Keratinocyte (primary cell): ENCODE data around the gene ZBTB40. TPM values are rescaled to one million over a fixed set of nuclear protein-coding genes. Genes with fewer than 3 reads are reported as not detected.

Experiments used
- DNase-seq: peaks from one replicate; pipeline ENCODE4 v3.0.0-alpha.2; 2011; ENCODE audit warnings: low read depth, missing footprints, low spot score
- FAIRE-seq: peaks from 2 replicates; lab custom pipeline; 2011; peaks lifted over from hg19 to GRCh38; lab: Jason Lieb, UNC
- H2AFZ ChIP-seq: 2 replicates; pipeline ENCODE4 v1.6.0; 2012; ENCODE audit warnings: low read length, control low read depth, inconsistent platforms; ENCODE audit not compliant: control insufficient read depth
- H3K27ac ChIP-seq: 2 replicates; pipeline ENCODE4 v1.5.1; 2011; ENCODE audit warnings: low read length; ENCODE audit not compliant: control insufficient read depth, insufficient read depth
- H3K27me3 ChIP-seq: 3 replicates; pipeline ENCODE4 v1.6.0; 2011; ENCODE audit warnings: low read length; ENCODE audit not compliant: control insufficient read depth, insufficient read depth; ENCODE audit errors: extremely low read depth
- H3K36me3 ChIP-seq, 2 experiments: 2 replicates in 1 of 2; 3 replicates in 1 of 2; pipeline ENCODE4 v1.5.1; 2011; ENCODE audit warnings: low read length in 2 of 2, mild to moderate bottlenecking in 1 of 2; ENCODE audit not compliant: control insufficient read depth in 2 of 2, insufficient read depth in 2 of 2; ENCODE audit errors: extremely low read depth in 1 of 2
- H3K4me1 ChIP-seq: 3 replicates; pipeline ENCODE4 v1.5.1; 2011; ENCODE audit warnings: low read length; ENCODE audit not compliant: control insufficient read depth, insufficient read depth; ENCODE audit errors: extremely low read depth
- H3K4me2 ChIP-seq: 3 replicates; pipeline ENCODE4 v1.6.0; 2011; ENCODE audit warnings: low read depth, low read length; ENCODE audit not compliant: control insufficient read depth, insufficient read depth; ENCODE audit errors: extremely low read depth
- H3K4me3 ChIP-seq, 3 experiments: fragments of 200-600 bp in 1 of 3; sonication (generic) in 1 of 3; 2 replicates in 2 of 3; 3 replicates in 1 of 3; pipeline ENCODE4 v1.5.1; 2011 to 2016; ENCODE audit warnings: low read length in 3 of 3, mild to moderate bottlenecking in 3 of 3, control low read depth in 2 of 3, inconsistent platforms in 1 of 3, low read depth in 1 of 3, mixed read lengths in 1 of 3, mixed run types in 1 of 3, moderate library complexity in 1 of 3; ENCODE audit not compliant: control insufficient read depth in 2 of 3, insufficient read depth in 2 of 3; ENCODE audit errors: extremely low read depth in 1 of 3
- H3K79me2 ChIP-seq: 2 replicates; pipeline ENCODE4 v1.6.0; 2012; ENCODE audit warnings: low read length; ENCODE audit not compliant: control insufficient read depth, insufficient read depth
- H3K9ac ChIP-seq: 3 replicates; pipeline ENCODE4 v1.6.0; 2011; ENCODE audit warnings: low read length; ENCODE audit not compliant: control insufficient read depth, insufficient read depth; ENCODE audit errors: extremely low read depth
- H3K9me1 ChIP-seq: 3 replicates; pipeline ENCODE4 v1.6.0; 2011; ENCODE audit warnings: low read length; ENCODE audit not compliant: control insufficient read depth, insufficient read depth; ENCODE audit errors: extremely low read depth
- H3K9me3 ChIP-seq: 2 replicates; pipeline ENCODE4 v1.5.1; 2012; ENCODE audit warnings: low read depth, low read length; ENCODE audit not compliant: control insufficient read depth
- H4K20me1 ChIP-seq: 3 replicates; pipeline ENCODE4 v1.6.0; 2011; ENCODE audit warnings: low read length; ENCODE audit not compliant: control insufficient read depth, insufficient read depth; ENCODE audit errors: extremely low read depth
- EZH2 ChIP-seq: IDR thresholded peaks from one replicate; pipeline ENCODE4 v1.6.1; 2012; ENCODE audit warnings: inconsistent platforms, mild to moderate bottlenecking, low read length, moderate library complexity
- dilution Hi-C: fragments of 300-500 bp; cut with MboI; formaldehyde crosslinking; loops from one replicate; pipeline ENCODE4 v1.7.0; 2020; ENCODE audit warnings: low sequenced_read_pairs; ENCODE audit not compliant: extremely low pct_ligation_motif_present
- polyA plus RNA-seq, 5 experiments: library from polyadenylated mRNA; depleted of rRNA in 3 of 5; stranded (reverse) in 3 of 5; stranded (forward) in 1 of 5; unstranded in 1 of 5; fragments of >200 nt; gene quantifications; 1 replicate in 1 of 5; 2 replicates in 3 of 5; 3 replicates in 1 of 5; pipeline versions ENCODE4 v1.2.1 to v1.2.3, GENCODE V29; 2011 to 2012; ENCODE audit warnings: missing spikeins in 2 of 5, low read depth in 1 of 5, low replicate concordance in 1 of 5
- TF ChIP-seq, protein P1 (sequence below), 3 experiments: IDR thresholded peaks in 1 of 3; conservative IDR thresholded peaks in 1 of 3; optimal IDR thresholded peaks in 1 of 3; 2 replicates in 2 of 3; 3 replicates in 1 of 3; pipeline versions ENCODE3 to v1.5.1; 2011; ENCODE audit warnings: low read length in 3 of 3, mild to moderate bottlenecking in 3 of 3, moderate library complexity in 2 of 3, control low read depth in 1 of 3, inconsistent platforms in 1 of 3; ENCODE audit not compliant: insufficient read depth in 2 of 3; ENCODE audit errors: extremely low read depth in 1 of 3

The ZBTB40 gene
- polyA plus RNA-seq, 1 donor (not counting 4 experiments of a cell fraction or from before 2014, with no cell fraction given) = 5.0 TPM

DNA sequence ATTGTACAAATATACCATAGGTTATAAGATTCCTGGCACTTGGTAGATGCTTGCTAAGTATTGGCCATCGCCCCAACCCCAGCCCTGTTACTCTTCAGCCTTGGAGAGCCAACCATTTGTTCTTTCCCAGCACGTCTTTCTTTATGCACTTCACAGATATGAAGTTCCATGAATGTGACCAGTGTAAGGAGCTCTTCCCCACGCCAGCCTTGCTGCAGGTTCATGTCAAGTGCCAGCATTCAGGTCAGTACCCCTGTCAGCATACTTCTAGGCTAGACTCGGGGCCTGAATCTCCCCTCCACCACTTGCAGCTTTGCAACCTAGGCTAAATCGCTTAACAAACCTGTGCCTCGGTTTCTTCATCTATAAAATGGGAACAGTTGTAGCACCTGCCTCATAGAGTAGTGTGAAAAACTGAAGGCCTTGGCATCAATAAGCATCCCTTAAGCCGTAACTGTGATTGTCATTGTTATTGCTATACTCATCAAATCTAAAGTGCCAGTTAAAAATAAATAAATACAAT, 70.6 kb downstream of the ZBTB40 start:
- Histone ChIP-seq H3K27ac (no peak overlapping the region), H3K36me3 (peaks cover 41 to 43% of the 10 kb centered on the region in 2 experiments), H3K27me3 (no peaks in the 10 kb centered on the region), H4K20me1 (no peaks in the 10 kb centered on the region), H3K9me1 (no peaks in the 10 kb centered on the region), H3K79me2 (no peaks in the 10 kb centered on the region), H3K4me1 (no peaks in the 10 kb centered on the region), H3K4me3 (no peak overlapping the region), H2AFZ (no peak overlapping the region), H3K4me2 (no peak overlapping the region), H3K9me3 (no peaks in the 10 kb centered on the region), H3K9ac (no peak overlapping the region)
- dilution Hi-C loops = no loop called here
- no peak for TF ChIP-seq EZH2
- TF ChIP-seq, protein P1, sequence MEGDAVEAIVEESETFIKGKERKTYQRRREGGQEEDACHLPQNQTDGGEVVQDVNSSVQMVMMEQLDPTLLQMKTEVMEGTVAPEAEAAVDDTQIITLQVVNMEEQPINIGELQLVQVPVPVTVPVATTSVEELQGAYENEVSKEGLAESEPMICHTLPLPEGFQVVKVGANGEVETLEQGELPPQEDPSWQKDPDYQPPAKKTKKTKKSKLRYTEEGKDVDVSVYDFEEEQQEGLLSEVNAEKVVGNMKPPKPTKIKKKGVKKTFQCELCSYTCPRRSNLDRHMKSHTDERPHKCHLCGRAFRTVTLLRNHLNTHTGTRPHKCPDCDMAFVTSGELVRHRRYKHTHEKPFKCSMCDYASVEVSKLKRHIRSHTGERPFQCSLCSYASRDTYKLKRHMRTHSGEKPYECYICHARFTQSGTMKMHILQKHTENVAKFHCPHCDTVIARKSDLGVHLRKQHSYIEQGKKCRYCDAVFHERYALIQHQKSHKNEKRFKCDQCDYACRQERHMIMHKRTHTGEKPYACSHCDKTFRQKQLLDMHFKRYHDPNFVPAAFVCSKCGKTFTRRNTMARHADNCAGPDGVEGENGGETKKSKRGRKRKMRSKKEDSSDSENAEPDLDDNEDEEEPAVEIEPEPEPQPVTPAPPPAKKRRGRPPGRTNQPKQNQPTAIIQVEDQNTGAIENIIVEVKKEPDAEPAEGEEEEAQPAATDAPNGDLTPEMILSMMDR (optimal IDR thresholded peaks at IDR 0.05 in 1 of 3, IDR thresholded peaks at IDR 0.05 in 1 of 3, conservative IDR thresholded peaks at IDR 0.05 in 1 of 3; ENCODE audit: extremely low read depth in 1 of 3, insufficient read depth in 2 of 3, low read length in 3 of 3) = no peak
- DNase-seq (no peak), FAIRE-seq (no peak)

DNA sequence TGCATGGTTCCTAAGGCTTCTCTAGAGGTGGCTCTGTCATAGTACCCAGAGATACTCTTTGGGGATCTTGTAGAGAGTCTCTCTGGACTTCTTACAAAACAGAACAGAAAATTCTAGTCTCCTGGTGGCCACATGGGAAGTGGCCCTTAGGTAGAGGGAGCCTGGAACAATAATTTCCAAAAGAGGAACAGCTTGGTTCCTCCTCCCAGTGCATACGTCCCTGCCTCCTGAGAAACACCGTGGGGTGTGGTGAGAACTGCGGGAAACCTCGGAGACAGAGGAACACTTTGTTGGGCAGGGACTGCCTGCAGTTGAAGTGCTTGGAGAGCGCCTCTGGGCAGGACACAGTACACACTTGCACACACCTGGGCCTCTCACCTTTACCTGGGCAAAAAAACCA, 72.8 kb downstream of the ZBTB40 start:
- Histone ChIP-seq H3K36me3 (peaks cover 32 to 35% of the 10 kb centered on the region in 2 experiments), H3K4me3 (no peak overlapping the region), H3K4me2 (no peak overlapping the region), H4K20me1 (no peaks in the 10 kb centered on the region), H3K27me3 (no peaks in the 10 kb centered on the region), H3K79me2 (no peaks in the 10 kb centered on the region), H3K9me3 (no peaks in the 10 kb centered on the region), H2AFZ (no peak overlapping the region), H3K4me1 (no peaks in the 10 kb centered on the region), H3K9ac (no peak overlapping the region), H3K9me1 (no peaks in the 10 kb centered on the region), H3K27ac (no peak overlapping the region)
- DNase-seq (no peak), FAIRE-seq (no peak)
- TF ChIP-seq EZH2 = no peak
- TF ChIP-seq, protein P1 (optimal IDR thresholded peaks at IDR 0.05 in 1 of 3, IDR thresholded peaks at IDR 0.05 in 1 of 3, conservative IDR thresholded peaks at IDR 0.05 in 1 of 3; ENCODE audit: extremely low read depth in 1 of 3, insufficient read depth in 2 of 3, low read length in 3 of 3) = no peak
- dilution Hi-C loops = no loop called here
